ENCODE measurements around the gene ATP1B1.

ATP1B1 gene

GRCh38 chr1:169142129-169142528, 35.6 kb downstream of the ATP1B1 start:
- DNase-seq (ENCODE audit: extremely low spot score), result no peak

DNA sequence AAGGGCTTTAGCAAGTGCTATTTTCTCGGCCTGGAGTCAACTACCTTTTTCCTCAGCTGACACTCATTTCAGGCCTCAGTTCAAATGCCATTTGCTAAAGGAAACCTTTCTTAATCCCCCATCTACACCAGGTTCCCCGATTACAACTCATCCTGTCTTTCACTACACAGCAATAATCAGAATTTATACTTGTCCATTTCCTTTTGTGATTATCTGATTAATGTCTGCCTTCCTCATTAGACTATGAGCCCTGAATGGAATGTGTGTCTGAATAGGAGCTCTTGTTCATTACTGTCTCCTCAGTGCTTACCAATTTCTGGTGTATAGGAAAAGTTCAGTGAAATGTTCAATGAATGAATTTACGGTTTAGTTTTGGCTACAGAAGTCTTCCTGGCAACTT, 36.9 kb downstream of the ATP1B1 start:
- TF ChIP-seq CTCF (IDR thresholded peaks at IDR 0.05; ENCODE audit: control extremely low read depth, extremely low read depth, low read depth, missing control alignments), result no peak
- CTCF ChIA-PET, result interaction anchor here (1.3 to 1.4 kb wide), 2 partner anchors 9 to 11 kb away, joined by 3 to 4 read pairs; no protein-coding TSS in a partner anchor
- POLR2A ChIA-PET, result no interaction called here
- no peak for DNase-seq (ENCODE audit: extremely low spot score)

More at GRCh38 chr1:169142129-169142528, 35.6 kb downstream of the ATP1B1 start:
- ChIA-PET POLR2A (no interaction called here), CTCF (interaction anchor here (0.7 to 0.9 kb wide), 2 partner anchors 9 to 59 kb away, joined by 3 read pairs; no protein-coding TSS in a partner anchor)
- no peak for TF ChIP-seq CTCF (IDR thresholded peaks at IDR 0.05; ENCODE audit: control extremely low read depth, extremely low read depth, low read depth, missing control alignments)

GRCh38 chr1:169143984-169144383, 37.5 kb downstream of the ATP1B1 start:
- POLR2A ChIA-PET, result no interaction called here
- CTCF ChIA-PET, result interaction anchor here (1.2 to 1.5 kb wide), 4 partner anchors 9 to 41 kb away, joined by 3 to 6 read pairs (median 4); no protein-coding TSS in a partner anchor
- DNase-seq (ENCODE audit: extremely low spot score), result no peak
- no peak for TF ChIP-seq CTCF (IDR thresholded peaks at IDR 0.05; ENCODE audit: control extremely low read depth, extremely low read depth, low read depth, missing control alignments)

GRCh38 chr1:169144941-169145626, 38.6 kb downstream of the ATP1B1 start:
- CTCF ChIA-PET, result interaction anchor here (1.2 to 1.5 kb wide), 2 partner anchors 34 to 40 kb away, joined by 3 to 6 read pairs; no protein-coding TSS in a partner anchor
- DNase-seq (ENCODE audit: extremely low spot score), result no peak
- POLR2A ChIA-PET, result no interaction called here
- TF ChIP-seq CTCF (IDR thresholded peaks at IDR 0.05; ENCODE audit: control extremely low read depth, extremely low read depth, low read depth, missing control alignments), result no peak

GRCh38 chr1:169146576-169147214, 40.2 kb downstream of the ATP1B1 start:
- ChIA-PET POLR2A (no interaction called here), CTCF (interaction anchor here (1.8 kb wide), 2 partner anchors 27 to 804 kb away, joined by 3 to 4 read pairs; no protein-coding TSS in a partner anchor)
- DNase-seq (ENCODE audit: extremely low spot score), result no peak
- no peak for TF ChIP-seq CTCF (IDR thresholded peaks at IDR 0.05; ENCODE audit: control extremely low read depth, extremely low read depth, low read depth, missing control alignments)

- CTCF ChIA-PET, result interaction anchor here (1.0 to 1.8 kb wide), 2 partner anchors 17 to 806 kb away, joined by 3 to 4 read pairs; no protein-coding TSS in a partner anchor
- peak; percentile 28 for DNase-seq (ENCODE audit: extremely low spot score)
- no peak for TF ChIP-seq CTCF (IDR thresholded peaks at IDR 0.05; ENCODE audit: control extremely low read depth, extremely low read depth, low read depth, missing control alignments)
- POLR2A ChIA-PET, result no interaction called here
Measured at GRCh38 chr1:169148472-169149252, 42.2 kb downstream of the ATP1B1 start.

Measured in GM10248 (cell line).